NT2/D1 (cell line): ENCODE results near the gene FAM89B.

Experiments
- DNase-seq: peaks from one replicate; pipeline ENCODE4 v3.0.0-alpha.2; 2011; ENCODE audit warnings: low read depth, low spot score
- H3K27me3 ChIP-seq: 2 replicates; pipeline ENCODE4 v1.6.0; 2011; ENCODE audit warnings: mild to moderate bottlenecking; ENCODE audit not compliant: insufficient read length, insufficient read depth
- H3K36me3 ChIP-seq: 2 replicates; pipeline ENCODE4 v1.6.1; 2011; ENCODE audit warnings: mild to moderate bottlenecking, low read length, mixed read lengths; ENCODE audit not compliant: insufficient read depth, insufficient read length
- H3K4me1 ChIP-seq: 2 replicates; pipeline ENCODE4 v1.5.1; 2011; ENCODE audit not compliant: insufficient read depth, insufficient read length
- H3K4me3 ChIP-seq: 2 replicates; pipeline ENCODE4 v1.5.1; 2011; ENCODE audit warnings: low read depth; ENCODE audit not compliant: insufficient read length
- H3K9ac ChIP-seq: 2 replicates; pipeline ENCODE4 v1.6.0; 2011; ENCODE audit warnings: low read depth; ENCODE audit not compliant: insufficient read length
- H3K9me3 ChIP-seq: 2 replicates; pipeline ENCODE4 v1.5.1; 2011; ENCODE audit warnings: mild to moderate bottlenecking, low read length; ENCODE audit not compliant: insufficient read depth
- SUZ12 ChIP-seq: IDR thresholded peaks from 2 replicates; pipeline ENCODE4 v1.6.1; 2011; ENCODE audit not compliant: insufficient read length, insufficient read depth; ENCODE audit errors: extremely low read depth
- YY1 ChIP-seq: IDR thresholded peaks from 2 replicates; pipeline ENCODE4 v1.6.1; 2011; ENCODE audit not compliant: insufficient read length, insufficient read depth
- ZNF274 ChIP-seq: IDR thresholded peaks from 2 replicates; pipeline ENCODE4 v1.6.1; 2011; ENCODE audit warnings: mild to moderate bottlenecking, low read depth, low read length

Gene FAM89B

DNA sequence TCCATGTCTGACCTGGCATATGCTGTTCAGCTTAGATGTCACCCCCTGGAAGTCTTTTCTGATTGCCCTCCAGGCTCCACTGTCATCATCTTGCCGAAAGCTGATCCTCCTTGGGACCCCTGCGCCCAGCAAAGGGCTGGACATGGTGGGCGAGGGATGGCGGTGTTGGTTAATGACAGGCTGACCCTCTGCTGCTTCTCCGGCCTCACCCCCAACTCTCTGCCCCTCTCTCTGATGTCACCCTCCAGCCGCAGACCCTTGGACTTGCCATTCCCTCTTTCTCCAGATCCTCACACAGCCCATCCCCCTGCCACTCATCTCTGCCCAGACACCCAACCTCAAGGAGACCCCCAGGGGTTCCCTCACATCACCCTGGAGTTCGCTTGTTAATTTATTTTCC is 5.8 kb downstream of the FAM89B start:
- peaks cover 20% of the 10 kb centered on the region for H3K27me3 ChIP-seq
- TF ChIP-seq SUZ12 (no peak), ZNF274 (no peak), YY1 (no peak)
- H3K36me3 ChIP-seq = peaks cover 50% of the 10 kb centered on the region
- H3K9me3 ChIP-seq = no peaks in the 10 kb centered on the region
- no peak overlapping the region for H3K4me3 ChIP-seq
- H3K9ac ChIP-seq = no peak overlapping the region
- H3K4me1 ChIP-seq = peaks cover 38% of the 10 kb centered on the region
- no peak for DNase-seq

DNA sequence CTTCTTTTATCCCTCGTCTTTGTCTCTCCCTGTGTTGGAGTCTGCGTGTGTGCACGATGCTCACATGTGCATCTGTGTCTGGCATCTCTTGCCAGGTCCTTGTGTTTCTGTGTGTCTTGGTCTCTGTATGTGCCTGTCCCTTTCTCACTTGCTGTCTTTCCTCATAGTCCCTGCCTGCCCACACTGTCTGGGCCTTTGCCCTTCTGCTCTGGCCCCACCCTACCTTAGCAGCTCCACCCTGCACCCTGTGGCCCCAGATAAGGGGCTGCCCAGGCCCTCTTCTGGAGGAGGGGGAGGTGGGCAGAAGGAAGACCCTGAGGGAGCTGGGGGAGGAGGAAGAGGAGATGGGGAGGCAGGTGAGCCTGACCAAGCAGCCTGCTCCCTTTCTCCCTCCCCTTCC is 6.3 kb downstream of the FAM89B start:
- no peak for TF ChIP-seq YY1
- TF ChIP-seq SUZ12 = no peak
- TF ChIP-seq ZNF274 = no peak
- Histone ChIP-seq H3K9ac (no peak overlapping the region), H3K9me3 (no peaks in the 10 kb centered on the region), H3K4me3 (no peak overlapping the region), H3K36me3 (peaks cover 44% of the 10 kb centered on the region), H3K27me3 (peaks cover 20% of the 10 kb centered on the region), H3K4me1 (peaks cover 33% of the 10 kb centered on the region)
- DNase-seq = no peak

DNA sequence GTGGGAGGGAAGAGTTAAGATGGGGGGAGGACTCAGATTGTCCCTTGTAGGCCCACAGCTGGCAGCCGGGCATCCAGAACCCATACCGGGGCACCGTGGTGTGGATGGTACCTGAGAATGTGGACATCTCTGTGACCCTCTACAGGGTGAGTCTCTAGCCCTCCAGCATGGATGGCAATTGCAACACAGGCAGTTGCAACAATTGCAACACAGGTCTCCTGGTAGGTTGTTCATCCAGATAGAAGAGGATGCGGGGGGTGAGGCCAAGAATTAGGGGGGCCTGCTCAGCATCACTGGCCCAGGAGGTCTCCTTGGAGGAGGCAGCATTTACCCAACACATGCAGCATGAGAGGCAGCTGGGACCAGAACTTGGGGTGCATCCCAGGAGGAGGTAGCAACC is 7.0 kb downstream of the FAM89B start:
- no peaks in the 10 kb centered on the region for H3K9me3 ChIP-seq
- DNase-seq = no peak
- no peak overlapping the region for H3K9ac ChIP-seq
- H3K27me3 ChIP-seq = peaks cover 20% of the 10 kb centered on the region
- no peak overlapping the region for H3K4me3 ChIP-seq
- TF ChIP-seq ZNF274 (no peak), YY1 (no peak), SUZ12 (no peak)
- H3K36me3 ChIP-seq = peaks cover 47% of the 10 kb centered on the region
- H3K4me1 ChIP-seq = peaks cover 31% of the 10 kb centered on the region

DNA sequence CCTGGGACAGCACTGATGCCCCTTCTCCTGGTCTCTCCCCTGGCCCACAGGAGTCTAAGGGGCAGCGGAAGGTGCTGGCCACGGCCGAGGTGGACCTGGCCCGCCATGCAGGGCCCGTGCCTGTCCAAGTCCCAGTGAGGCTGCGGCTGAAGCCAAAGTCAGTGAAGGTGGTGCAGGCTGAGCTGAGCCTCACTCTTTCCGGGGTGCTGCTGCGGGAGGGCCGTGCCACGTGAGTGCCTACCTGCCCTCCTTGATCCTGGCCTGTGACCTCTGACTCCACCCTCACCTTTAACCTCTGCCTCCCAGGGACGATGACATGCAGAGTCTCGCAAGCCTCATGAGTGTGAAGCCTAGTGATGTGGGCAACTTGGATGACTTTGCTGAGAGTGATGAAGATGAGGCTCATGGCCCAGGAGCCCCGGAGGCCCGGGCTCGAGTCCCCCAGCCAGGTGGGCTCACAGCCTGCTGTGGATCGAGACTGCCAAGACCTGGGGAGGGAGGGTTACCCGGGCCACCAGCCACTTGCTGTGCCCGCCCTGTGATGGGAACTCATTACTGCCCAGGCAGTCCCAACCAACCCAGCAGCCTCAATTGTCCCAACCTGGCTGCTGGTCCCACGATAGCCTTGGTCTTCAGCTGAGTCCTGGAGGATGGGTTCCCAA is 7.8 kb downstream of the FAM89B start:
- peaks cover 15% of the 10 kb centered on the region for H3K27me3 ChIP-seq
- no peak for TF ChIP-seq YY1
- no peak for TF ChIP-seq SUZ12
- no peak for TF ChIP-seq ZNF274

DNA sequence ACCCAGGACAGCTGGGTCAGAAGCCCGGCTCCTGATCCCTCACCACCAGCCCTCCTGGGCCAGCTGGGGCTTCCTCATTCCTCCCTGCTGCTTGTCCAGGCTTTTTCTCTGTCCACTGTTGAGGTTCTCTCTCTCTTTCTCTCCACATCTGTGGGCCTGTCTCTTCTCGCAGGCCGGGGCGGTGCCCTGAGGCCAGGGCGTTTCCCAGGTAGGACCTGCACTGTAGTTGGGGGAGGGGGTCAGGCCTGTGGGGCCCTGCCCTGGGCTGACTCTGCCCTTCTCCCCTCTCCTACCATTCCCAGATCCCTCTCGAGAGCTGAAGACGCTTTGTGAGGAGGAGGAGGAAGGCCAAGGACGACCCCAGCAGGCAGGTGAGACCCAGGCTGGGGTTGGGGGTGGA is 8.4 kb downstream of the FAM89B start:
- Histone ChIP-seq H3K27me3 (peaks cover 10% of the 10 kb centered on the region), H3K9ac (peak overlapping the region; percentile 42), H3K36me3 (peaks cover 55% of the 10 kb centered on the region), H3K9me3 (no peaks in the 10 kb centered on the region), H3K4me1 (peaks cover 24% of the 10 kb centered on the region), H3K4me3 (no peak overlapping the region)
- DNase-seq = no peak
- TF ChIP-seq ZNF274 = no peak
- no peak for TF ChIP-seq SUZ12
- no peak for TF ChIP-seq YY1

More for the DNA sequence above, 7.8 kb downstream of the FAM89B start:
- H3K4me1 ChIP-seq = peaks cover 26% of the 10 kb centered on the region
- H3K9ac ChIP-seq = peak overlapping the region; percentile 42
- DNase-seq = no peak
- peaks cover 55% of the 10 kb centered on the region for H3K36me3 ChIP-seq
- no peak overlapping the region for H3K4me3 ChIP-seq
- no peaks in the 10 kb centered on the region for H3K9me3 ChIP-seq

DNA sequence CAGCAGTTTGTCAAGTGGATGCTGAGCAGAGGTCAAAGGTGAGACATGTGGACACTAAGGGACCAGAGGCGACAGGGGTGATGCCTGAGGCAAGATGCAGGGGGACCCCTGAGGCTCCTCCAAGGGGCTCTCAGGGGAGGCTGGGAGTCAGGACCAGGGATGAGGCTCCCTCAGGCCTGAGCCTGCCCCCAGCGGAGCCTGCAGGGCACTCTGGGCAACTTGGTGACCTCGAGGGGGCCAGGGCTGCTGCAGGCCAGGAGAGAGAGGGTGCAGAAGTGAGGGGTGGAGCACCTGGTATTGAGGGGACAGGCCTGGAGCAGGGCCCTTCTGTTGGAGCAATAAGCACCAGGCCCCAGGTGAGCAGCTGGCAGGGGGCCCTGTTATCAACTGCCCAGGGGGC is 9.6 kb downstream of the FAM89B start:
- H3K4me3 ChIP-seq = no peak overlapping the region
- peaks cover 19% of the 10 kb centered on the region for H3K4me1 ChIP-seq
- H3K27me3 ChIP-seq = peaks cover 1% of the 10 kb centered on the region
- TF ChIP-seq YY1 (no peak), SUZ12 (no peak), ZNF274 (no peak)
- no peak for DNase-seq
- no peak overlapping the region for H3K9ac ChIP-seq
- H3K36me3 ChIP-seq = peaks cover 55% of the 10 kb centered on the region
- H3K9me3 ChIP-seq = no peaks in the 10 kb centered on the region

DNA sequence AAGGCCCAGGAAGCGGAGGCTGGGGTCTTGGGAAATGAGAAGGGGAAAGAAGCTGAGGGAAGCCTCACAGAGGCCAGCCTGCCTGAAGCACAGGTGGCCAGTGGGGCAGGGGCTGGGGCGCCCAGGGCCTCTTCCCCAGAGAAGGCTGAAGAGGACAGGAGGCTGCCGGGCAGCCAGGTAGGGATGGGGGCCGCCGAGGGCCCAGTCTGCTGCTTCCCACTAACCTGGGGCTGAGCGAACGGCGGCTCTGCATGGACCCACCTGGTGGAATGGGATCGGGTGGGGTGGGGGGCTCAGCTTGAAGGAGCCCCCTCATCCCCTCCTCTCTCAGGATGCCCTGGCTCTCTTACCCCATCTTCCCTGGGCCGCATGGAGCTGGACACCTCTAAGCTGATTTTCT is 11.3 kb downstream of the FAM89B start:
- Histone ChIP-seq H3K4me1 (peaks cover 21% of the 10 kb centered on the region), H3K27me3 (no peaks in the 10 kb centered on the region), H3K4me3 (no peak overlapping the region), H3K36me3 (peaks cover 53% of the 10 kb centered on the region), H3K9ac (no peak overlapping the region), H3K9me3 (no peaks in the 10 kb centered on the region)
- TF ChIP-seq YY1 (no peak), ZNF274 (no peak), SUZ12 (no peak)
- DNase-seq = no peak
